WTC11 (cell line): ENCODE measurements around the gene THSD8. TPM values are rescaled to one million over a fixed set of nuclear protein-coding genes. Genes with fewer than 3 reads are reported as not detected.

Experiments used
- ATAC-seq: fragments of 200-7000 bp; cut with Tn5 transposase; 2 replicates; pipeline ENCODE4 v1.10.0; 2021; ENCODE audit warnings: mild to moderate bottlenecking, moderate library complexity
- CTCF ChIA-PET: fragments of 300-600 bp; sonication (Branson Sonifier 250); formaldehyde crosslinking; loops from one replicate; lab custom pipeline; 2021; ENCODE audit warnings: antibody characterized with exemption; lab: Charles Lee
- POLR2A ChIA-PET: fragments of 350-600 bp; sonication (Branson Sonifier 250); formaldehyde crosslinking; loops from one replicate; lab custom pipeline; 2021; ENCODE audit warnings: antibody characterized with exemption; lab: Charles Lee
- DNase-seq: peaks from one replicate; pipeline ENCODE4 v3.0.0; 2021; ENCODE audit warnings: low spot score
- H3K27ac Mint-ChIP-seq: 2 replicates; pipeline ENCODE4 v1.8.0; 2021; ENCODE audit warnings: mixed read lengths
- H3K27me3 Mint-ChIP-seq: 2 replicates; pipeline ENCODE4 v1.8.0; 2021; ENCODE audit warnings: low read depth, mild to moderate bottlenecking, moderate library complexity, mixed read lengths
- H3K36me3 Mint-ChIP-seq: 2 replicates; pipeline ENCODE4 v1.8.0; 2021; ENCODE audit warnings: mixed read lengths
- H3K4me1 Mint-ChIP-seq: 2 replicates; pipeline ENCODE4 v1.8.0; 2022; ENCODE audit warnings: mixed read lengths
- H3K4me3 Mint-ChIP-seq: 2 replicates; pipeline ENCODE4 v1.8.0; 2021; ENCODE audit warnings: mild to moderate bottlenecking, moderate library complexity, mixed read lengths
- H3K9me3 Mint-ChIP-seq: 2 replicates; pipeline ENCODE4 v1.8.0; 2021; ENCODE audit warnings: mixed read lengths
- CREB1 ChIP-seq: sonication (generic); formaldehyde crosslinking; IDR thresholded peaks from 2 replicates; pipeline ENCODE4 v1.8.0; 2023; ENCODE audit warnings: mild to moderate bottlenecking, missing genetic modification reagents
- FOXK1 ChIP-seq: sonication (generic); formaldehyde crosslinking; IDR thresholded peaks from 2 replicates; pipeline ENCODE4 v1.8.0; 2022; ENCODE audit warnings: mild to moderate bottlenecking, moderate library complexity, missing genetic modification reagents
- FOXP1 ChIP-seq: sonication (generic); formaldehyde crosslinking; IDR thresholded peaks from 2 replicates; pipeline ENCODE4 v1.8.0; 2022; ENCODE audit warnings: missing genetic modification reagents, mild to moderate bottlenecking, moderate library complexity, borderline replicate concordance
- GTF2I ChIP-seq: fragments of 250-450 bp; sonication (Bioruptor Pico); conservative IDR thresholded peaks from 2 replicates; pipeline ENCODE4 v1.4.0; 2021; ENCODE audit warnings: mild to moderate bottlenecking
- KAT7 ChIP-seq: sonication (generic); formaldehyde crosslinking; IDR thresholded peaks from 2 replicates; pipeline ENCODE4 v1.8.1; 2023; ENCODE audit warnings: missing genetic modification reagents, mild to moderate bottlenecking, borderline replicate concordance
- NR3C1 ChIP-seq: sonication (generic); formaldehyde crosslinking; conservative IDR thresholded peaks from 2 replicates; pipeline ENCODE4 v1.8.1; 2023; ENCODE audit warnings: low read depth, mild to moderate bottlenecking, missing genetic modification reagents
- SMAD4 ChIP-seq: sonication (generic); formaldehyde crosslinking; IDR thresholded peaks from 2 replicates; pipeline ENCODE4 v1.8.0; 2022; ENCODE audit warnings: mild to moderate bottlenecking, missing genetic modification reagents
- TP53 ChIP-seq: sonication (generic); formaldehyde crosslinking; IDR thresholded peaks from 2 replicates; pipeline ENCODE4 v1.8.1; 2023; ENCODE audit warnings: mild to moderate bottlenecking, missing genetic modification reagents
- ZNF219 ChIP-seq: sonication (generic); formaldehyde crosslinking; IDR thresholded peaks from 2 replicates; pipeline ENCODE4 v1.8.0; 2023; ENCODE audit warnings: missing genetic modification reagents, mild to moderate bottlenecking, borderline replicate concordance
- ZNF232 ChIP-seq: sonication (generic); formaldehyde crosslinking; IDR thresholded peaks from 2 replicates; pipeline ENCODE4 v1.8.0; 2022; ENCODE audit warnings: mild to moderate bottlenecking, missing genetic modification reagents
- ZNF671 ChIP-seq: fragments of 250-450 bp; sonication (Bioruptor Pico); IDR thresholded peaks from 2 replicates; pipeline ENCODE4 v1.8.0; 2021; ENCODE audit warnings: mild to moderate bottlenecking
- total RNA-seq: library from RNA; stranded (reverse); gene quantifications from 3 replicates; pipeline ENCODE4 v1.2.3, GENCODE V29; 2021
- TF ChIP-seq, protein P1 (sequence below): sonication (generic); formaldehyde crosslinking; IDR thresholded peaks from 2 replicates; pipeline ENCODE4 v1.8.0; 2022; ENCODE audit warnings: mild to moderate bottlenecking, missing genetic modification reagents
- TF ChIP-seq, protein P2 (sequence below): sonication (generic); formaldehyde crosslinking; IDR thresholded peaks from 2 replicates; pipeline ENCODE4 v1.8.0; 2022; ENCODE audit warnings: mild to moderate bottlenecking, missing genetic modification reagents
- TF ChIP-seq, protein P3 (sequence below): sonication (generic); formaldehyde crosslinking; IDR thresholded peaks from 2 replicates; pipeline ENCODE4 v1.8.0; 2022; ENCODE audit warnings: mild to moderate bottlenecking, missing genetic modification reagents
- TF ChIP-seq, protein P4 (sequence below): sonication (generic); formaldehyde crosslinking; IDR thresholded peaks from 2 replicates; pipeline ENCODE4 v1.8.0; 2022; ENCODE audit warnings: missing genetic modification reagents
- TF ChIP-seq, protein P5 (sequence below): sonication (generic); formaldehyde crosslinking; IDR thresholded peaks from 2 replicates; pipeline ENCODE4 v1.8.0; 2023; ENCODE audit warnings: missing genetic modification reagents
- TF ChIP-seq, protein P6 (sequence below): sonication (generic); formaldehyde crosslinking; IDR thresholded peaks from 2 replicates; pipeline ENCODE4 v1.8.1; 2023; ENCODE audit warnings: mild to moderate bottlenecking, missing genetic modification reagents
- TF ChIP-seq, protein P7 (sequence below): fragments of 250-450 bp; sonication (Bioruptor Pico); IDR thresholded peaks from 2 replicates; pipeline ENCODE4 v2.1.2; 2022; ENCODE audit warnings: mild to moderate bottlenecking, moderate library complexity
- TF ChIP-seq, protein P8 (sequence below): sonication (generic); formaldehyde crosslinking; IDR thresholded peaks from 2 replicates; pipeline ENCODE4 v1.8.1; 2022; ENCODE audit warnings: mild to moderate bottlenecking, missing genetic modification reagents, moderate library complexity, borderline replicate concordance
- TF ChIP-seq, protein P9 (sequence below): fragments of 250-450 bp; sonication (Bioruptor Pico); IDR thresholded peaks from 2 replicates; pipeline ENCODE4 v1.9.0; 2021; ENCODE audit warnings: moderate library complexity, mild to moderate bottlenecking, inconsistent platforms, borderline replicate concordance

Gene THSD8
- total RNA-seq, 1 experiment from 2014 or later, result 30.1 TPM

DNA sequence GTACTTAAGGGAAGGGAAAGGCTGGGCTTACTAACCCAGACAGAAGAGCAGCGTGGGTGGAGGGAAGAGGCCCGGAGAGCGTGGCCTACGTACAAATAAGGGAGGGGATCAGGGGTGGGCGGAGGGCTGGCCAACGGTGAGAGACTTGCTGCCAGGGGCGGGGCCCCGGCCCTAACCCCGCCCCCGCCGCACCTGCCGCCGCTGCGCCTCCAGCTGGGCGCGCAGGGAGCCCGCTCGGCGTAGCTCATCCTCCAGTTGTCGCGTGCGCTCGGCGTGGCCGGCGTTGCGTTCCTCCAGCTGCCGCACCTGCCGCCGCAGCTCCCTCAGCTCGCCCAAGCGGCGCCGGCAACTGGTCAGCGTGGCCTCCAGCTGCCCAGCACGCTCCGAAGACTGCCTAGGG is 32.2 kb upstream of the THSD8 start (continued):
- TF ChIP-seq FOXP1 (CRISPR knock-in tag), result peak; percentile 59; the same call in 1 of the 2 replicates
- TF ChIP-seq, protein P1, sequence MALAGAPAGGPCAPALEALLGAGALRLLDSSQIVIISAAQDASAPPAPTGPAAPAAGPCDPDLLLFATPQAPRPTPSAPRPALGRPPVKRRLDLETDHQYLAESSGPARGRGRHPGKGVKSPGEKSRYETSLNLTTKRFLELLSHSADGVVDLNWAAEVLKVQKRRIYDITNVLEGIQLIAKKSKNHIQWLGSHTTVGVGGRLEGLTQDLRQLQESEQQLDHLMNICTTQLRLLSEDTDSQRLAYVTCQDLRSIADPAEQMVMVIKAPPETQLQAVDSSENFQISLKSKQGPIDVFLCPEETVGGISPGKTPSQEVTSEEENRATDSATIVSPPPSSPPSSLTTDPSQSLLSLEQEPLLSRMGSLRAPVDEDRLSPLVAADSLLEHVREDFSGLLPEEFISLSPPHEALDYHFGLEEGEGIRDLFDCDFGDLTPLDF, result 0 out of 2 replicates have a peak, but pooled peaks have one; percentile 41
- TF ChIP-seq, protein P2, sequence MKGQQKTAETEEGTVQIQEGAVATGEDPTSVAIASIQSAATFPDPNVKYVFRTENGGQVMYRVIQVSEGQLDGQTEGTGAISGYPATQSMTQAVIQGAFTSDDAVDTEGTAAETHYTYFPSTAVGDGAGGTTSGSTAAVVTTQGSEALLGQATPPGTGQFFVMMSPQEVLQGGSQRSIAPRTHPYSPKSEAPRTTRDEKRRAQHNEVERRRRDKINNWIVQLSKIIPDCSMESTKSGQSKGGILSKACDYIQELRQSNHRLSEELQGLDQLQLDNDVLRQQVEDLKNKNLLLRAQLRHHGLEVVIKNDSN, result peak; percentile 65; the same call in 1 of the 2 replicates
- TF ChIP-seq, protein P3, sequence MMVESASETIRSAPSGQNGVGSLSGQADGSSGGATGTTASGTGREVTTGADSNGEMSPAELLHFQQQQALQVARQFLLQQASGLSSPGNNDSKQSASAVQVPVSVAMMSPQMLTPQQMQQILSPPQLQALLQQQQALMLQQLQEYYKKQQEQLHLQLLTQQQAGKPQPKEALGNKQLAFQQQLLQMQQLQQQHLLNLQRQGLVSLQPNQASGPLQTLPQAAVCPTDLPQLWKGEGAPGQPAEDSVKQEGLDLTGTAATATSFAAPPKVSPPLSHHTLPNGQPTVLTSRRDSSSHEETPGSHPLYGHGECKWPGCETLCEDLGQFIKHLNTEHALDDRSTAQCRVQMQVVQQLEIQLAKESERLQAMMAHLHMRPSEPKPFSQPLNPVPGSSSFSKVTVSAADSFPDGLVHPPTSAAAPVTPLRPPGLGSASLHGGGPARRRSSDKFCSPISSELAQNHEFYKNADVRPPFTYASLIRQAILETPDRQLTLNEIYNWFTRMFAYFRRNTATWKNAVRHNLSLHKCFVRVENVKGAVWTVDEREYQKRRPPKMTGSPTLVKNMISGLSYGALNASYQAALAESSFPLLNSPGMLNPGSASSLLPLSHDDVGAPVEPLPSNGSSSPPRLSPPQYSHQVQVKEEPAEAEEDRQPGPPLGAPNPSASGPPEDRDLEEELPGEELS (CRISPR knock-in tag), result peak; percentile 91
- TF ChIP-seq FOXK1 (CRISPR knock-in tag), result peak; percentile 80; the same call in 1 of the 2 replicates
- TF ChIP-seq, protein P4, sequence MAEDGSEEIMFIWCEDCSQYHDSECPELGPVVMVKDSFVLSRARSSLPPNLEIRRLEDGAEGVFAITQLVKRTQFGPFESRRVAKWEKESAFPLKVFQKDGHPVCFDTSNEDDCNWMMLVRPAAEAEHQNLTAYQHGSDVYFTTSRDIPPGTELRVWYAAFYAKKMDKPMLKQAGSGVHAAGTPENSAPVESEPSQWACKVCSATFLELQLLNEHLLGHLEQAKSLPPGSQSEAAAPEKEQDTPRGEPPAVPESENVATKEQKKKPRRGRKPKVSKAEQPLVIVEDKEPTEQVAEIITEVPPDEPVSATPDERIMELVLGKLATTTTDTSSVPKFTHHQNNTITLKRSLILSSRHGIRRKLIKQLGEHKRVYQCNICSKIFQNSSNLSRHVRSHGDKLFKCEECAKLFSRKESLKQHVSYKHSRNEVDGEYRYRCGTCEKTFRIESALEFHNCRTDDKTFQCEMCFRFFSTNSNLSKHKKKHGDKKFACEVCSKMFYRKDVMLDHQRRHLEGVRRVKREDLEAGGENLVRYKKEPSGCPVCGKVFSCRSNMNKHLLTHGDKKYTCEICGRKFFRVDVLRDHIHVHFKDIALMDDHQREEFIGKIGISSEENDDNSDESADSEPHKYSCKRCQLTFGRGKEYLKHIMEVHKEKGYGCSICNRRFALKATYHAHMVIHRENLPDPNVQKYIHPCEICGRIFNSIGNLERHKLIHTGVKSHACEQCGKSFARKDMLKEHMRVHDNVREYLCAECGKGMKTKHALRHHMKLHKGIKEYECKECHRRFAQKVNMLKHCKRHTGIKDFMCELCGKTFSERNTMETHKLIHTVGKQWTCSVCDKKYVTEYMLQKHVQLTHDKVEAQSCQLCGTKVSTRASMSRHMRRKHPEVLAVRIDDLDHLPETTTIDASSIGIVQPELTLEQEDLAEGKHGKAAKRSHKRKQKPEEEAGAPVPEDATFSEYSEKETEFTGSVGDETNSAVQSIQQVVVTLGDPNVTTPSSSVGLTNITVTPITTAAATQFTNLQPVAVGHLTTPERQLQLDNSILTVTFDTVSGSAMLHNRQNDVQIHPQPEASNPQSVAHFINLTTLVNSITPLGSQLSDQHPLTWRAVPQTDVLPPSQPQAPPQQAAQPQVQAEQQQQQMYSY, result peak; percentile 24; the same call in 1 of the 2 replicates

DNA sequence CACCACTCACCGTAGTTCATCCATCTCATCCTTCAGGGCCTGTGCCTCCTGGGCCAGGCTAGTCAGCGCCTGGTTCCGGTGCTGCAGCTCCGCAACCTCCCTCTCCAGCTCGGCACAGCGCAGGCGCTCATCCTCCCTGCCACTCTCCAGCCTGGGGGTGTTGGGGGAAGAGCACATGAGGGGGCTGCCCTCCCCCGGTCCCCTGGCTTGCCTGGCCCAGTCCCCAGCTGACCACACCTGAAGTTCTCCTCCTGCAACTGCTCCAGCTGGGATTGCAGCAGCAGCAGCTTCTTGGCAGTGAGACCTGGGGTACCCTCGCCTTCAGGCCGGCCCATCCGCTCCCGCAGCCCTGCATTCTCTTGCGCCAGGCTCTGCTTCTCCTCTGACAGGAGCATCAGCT is 30.9 kb upstream of the THSD8 start:
- CTCF ChIA-PET, result interaction anchor here (1.1 to 3.4 kb wide), 5 partner anchors 10 to 77 kb away, joined by 4 to 37 read pairs (median 11); no protein-coding TSS in a partner anchor
- peaks cover 23% of the 10 kb centered on the region for H3K4me1 Mint-ChIP-seq

DNA sequence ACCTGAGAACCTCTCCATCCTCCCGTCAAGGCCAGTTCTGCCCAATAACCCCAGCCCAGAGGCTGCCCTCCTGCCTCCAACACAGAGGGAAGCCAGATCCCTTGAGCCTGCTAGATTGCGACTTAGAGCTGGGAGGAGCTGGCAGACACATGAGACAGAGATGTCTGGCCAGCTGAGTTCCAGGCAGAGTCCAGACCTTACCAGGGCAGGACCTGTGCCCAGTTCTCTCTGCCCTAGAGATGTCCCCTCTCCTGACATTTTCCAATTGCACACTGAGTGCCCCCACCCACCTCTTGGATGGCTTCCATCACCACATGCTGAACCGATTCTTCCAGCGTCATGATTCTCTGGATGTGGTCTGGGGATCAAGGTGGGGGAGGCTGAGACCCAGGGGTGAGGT is 29.5 kb upstream of the THSD8 start:
- POLR2A ChIA-PET, result no interaction called here
- DNase-seq (no peak), ATAC-seq (no peak)
- TF ChIP-seq, protein P5, sequence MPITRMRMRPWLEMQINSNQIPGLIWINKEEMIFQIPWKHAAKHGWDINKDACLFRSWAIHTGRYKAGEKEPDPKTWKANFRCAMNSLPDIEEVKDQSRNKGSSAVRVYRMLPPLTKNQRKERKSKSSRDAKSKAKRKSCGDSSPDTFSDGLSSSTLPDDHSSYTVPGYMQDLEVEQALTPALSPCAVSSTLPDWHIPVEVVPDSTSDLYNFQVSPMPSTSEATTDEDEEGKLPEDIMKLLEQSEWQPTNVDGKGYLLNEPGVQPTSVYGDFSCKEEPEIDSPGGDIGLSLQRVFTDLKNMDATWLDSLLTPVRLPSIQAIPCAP, result no peak
- TF ChIP-seq, protein P6, sequence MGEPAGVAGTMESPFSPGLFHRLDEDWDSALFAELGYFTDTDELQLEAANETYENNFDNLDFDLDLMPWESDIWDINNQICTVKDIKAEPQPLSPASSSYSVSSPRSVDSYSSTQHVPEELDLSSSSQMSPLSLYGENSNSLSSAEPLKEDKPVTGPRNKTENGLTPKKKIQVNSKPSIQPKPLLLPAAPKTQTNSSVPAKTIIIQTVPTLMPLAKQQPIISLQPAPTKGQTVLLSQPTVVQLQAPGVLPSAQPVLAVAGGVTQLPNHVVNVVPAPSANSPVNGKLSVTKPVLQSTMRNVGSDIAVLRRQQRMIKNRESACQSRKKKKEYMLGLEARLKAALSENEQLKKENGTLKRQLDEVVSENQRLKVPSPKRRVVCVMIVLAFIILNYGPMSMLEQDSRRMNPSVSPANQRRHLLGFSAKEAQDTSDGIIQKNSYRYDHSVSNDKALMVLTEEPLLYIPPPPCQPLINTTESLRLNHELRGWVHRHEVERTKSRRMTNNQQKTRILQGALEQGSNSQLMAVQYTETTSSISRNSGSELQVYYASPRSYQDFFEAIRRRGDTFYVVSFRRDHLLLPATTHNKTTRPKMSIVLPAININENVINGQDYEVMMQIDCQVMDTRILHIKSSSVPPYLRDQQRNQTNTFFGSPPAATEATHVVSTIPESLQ (CRISPR knock-in tag), result no peak
- TF ChIP-seq CREB1 (CRISPR knock-in tag) (no peak), SMAD4 (CRISPR knock-in tag) (no peak), ZNF671 (no peak), NR3C1 (CRISPR knock-in tag) (no peak), GTF2I (CRISPR knock-in tag) (no peak)
- TF ChIP-seq, protein P7, sequence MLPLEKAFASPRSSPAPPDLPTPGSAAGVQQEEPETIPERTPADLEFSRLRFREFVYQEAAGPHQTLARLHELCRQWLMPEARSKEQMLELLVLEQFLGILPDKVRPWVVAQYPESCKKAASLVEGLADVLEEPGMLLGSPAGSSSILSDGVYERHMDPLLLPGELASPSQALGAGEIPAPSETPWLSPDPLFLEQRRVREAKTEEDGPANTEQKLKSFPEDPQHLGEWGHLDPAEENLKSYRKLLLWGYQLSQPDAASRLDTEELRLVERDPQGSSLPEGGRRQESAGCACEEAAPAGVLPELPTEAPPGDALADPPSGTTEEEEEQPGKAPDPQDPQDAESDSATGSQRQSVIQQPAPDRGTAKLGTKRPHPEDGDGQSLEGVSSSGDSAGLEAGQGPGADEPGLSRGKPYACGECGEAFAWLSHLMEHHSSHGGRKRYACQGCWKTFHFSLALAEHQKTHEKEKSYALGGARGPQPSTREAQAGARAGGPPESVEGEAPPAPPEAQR (CRISPR knock-in tag), result no peak
- TF ChIP-seq, protein P8, sequence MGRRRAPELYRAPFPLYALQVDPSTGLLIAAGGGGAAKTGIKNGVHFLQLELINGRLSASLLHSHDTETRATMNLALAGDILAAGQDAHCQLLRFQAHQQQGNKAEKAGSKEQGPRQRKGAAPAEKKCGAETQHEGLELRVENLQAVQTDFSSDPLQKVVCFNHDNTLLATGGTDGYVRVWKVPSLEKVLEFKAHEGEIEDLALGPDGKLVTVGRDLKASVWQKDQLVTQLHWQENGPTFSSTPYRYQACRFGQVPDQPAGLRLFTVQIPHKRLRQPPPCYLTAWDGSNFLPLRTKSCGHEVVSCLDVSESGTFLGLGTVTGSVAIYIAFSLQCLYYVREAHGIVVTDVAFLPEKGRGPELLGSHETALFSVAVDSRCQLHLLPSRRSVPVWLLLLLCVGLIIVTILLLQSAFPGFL, result no peak
- Mint-ChIP-seq H3K27me3 (no peaks in the 10 kb centered on the region; the same call in 1 of the 2 replicates), H3K9me3 (no peaks in the 10 kb centered on the region), H3K4me3 (no peak overlapping the region), H3K36me3 (peaks cover 14% of the 10 kb centered on the region), H3K4me1 (peaks cover 18% of the 10 kb centered on the region), H3K27ac (no peak overlapping the region)
- CTCF ChIA-PET, result interaction anchor here (7.4 to 7.7 kb wide), 2 partner anchors 11 to 75 kb away, joined by 69 to 97 read pairs; no protein-coding TSS in a partner anchor

More for the DNA sequence above, 30.9 kb upstream of the THSD8 start:
- DNase-seq (no peak), ATAC-seq (no peak)
- Mint-ChIP-seq H3K4me3 (no peak overlapping the region), H3K27me3 (no peaks in the 10 kb centered on the region; the same call in 1 of the 2 replicates), H3K9me3 (no peaks in the 10 kb centered on the region), H3K27ac (no peak overlapping the region), H3K36me3 (peaks cover 14% of the 10 kb centered on the region)
- TF ChIP-seq, protein P9, sequence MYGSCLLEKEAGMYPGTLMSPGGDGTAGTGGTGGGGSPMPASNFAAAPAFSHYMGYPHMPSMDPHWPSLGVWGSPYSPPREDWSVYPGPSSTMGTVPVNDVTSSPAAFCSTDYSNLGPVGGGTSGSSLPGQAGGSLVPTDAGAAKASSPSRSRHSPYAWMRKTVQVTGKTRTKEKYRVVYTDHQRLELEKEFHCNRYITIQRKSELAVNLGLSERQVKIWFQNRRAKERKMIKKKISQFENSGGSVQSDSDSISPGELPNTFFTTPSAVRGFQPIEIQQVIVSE, result no peak
- TF ChIP-seq TP53 (no peak), KAT7 (CRISPR knock-in tag) (no peak), ZNF219 (CRISPR knock-in tag) (no peak), ZNF232 (CRISPR knock-in tag) (no peak)
- POLR2A ChIA-PET, result no interaction called here
